Urothelium cell line (cell line): ENCODE measurements around the gene PLXNC1.

Experiments
- DNase-seq: peaks from one replicate; pipeline ENCODE4 v3.0.0; 2011; ENCODE audit warnings: low spot score, mixed read lengths
- FAIRE-seq: peaks from 2 replicates; lab custom pipeline; 2011; peaks lifted over from hg19 to GRCh38; lab: Jason Lieb, UNC

Gene PLXNC1

GRCh38 chr12:94262228-94263010, 114.0 kb downstream of the PLXNC1 start:
- DNase-seq (peak; percentile 74), FAIRE-seq (no peak)

GRCh38 chr12:94263011-94263811, 114.8 kb downstream of the PLXNC1 start:
- DNase-seq, result peak; percentile 12
- no peak for FAIRE-seq

GRCh38 chr12:94263905-94264561, 115.7 kb downstream of the PLXNC1 start:
- DNase-seq (no peak), FAIRE-seq (no peak)

- no peak for DNase-seq
- no peak for FAIRE-seq
Measured at GRCh38 chr12:94264736-94265485, 116.5 kb downstream of the PLXNC1 start.

GRCh38 chr12:94265539-94265938, 117.2 kb downstream of the PLXNC1 start:
- DNase-seq (no peak), FAIRE-seq (no peak)

- DNase-seq, result no peak
- no peak for FAIRE-seq
Measured at GRCh38 chr12:94265966-94266745, 117.8 kb downstream of the PLXNC1 start.

GRCh38 chr12:94266796-94267536, 118.6 kb downstream of the PLXNC1 start:
- DNase-seq (no peak), FAIRE-seq (no peak)

- DNase-seq (no peak), FAIRE-seq (no peak)
Measured at GRCh38 chr12:94267537-94267872, 119.1 kb downstream of the PLXNC1 start.

GRCh38 chr12:94267921-94268471, 119.6 kb downstream of the PLXNC1 start:
- no peak for FAIRE-seq

GRCh38 chr12:94269316-94269999, 121.1 kb downstream of the PLXNC1 start:
- DNase-seq, result no peak
- no peak for FAIRE-seq

More at GRCh38 chr12:94267921-94268471, 119.6 kb downstream of the PLXNC1 start:
- DNase-seq, result no peak

- DNase-seq, result no peak
- no peak for FAIRE-seq
Measured at GRCh38 chr12:94271351-94271750, 123.0 kb downstream of the PLXNC1 start.

GRCh38 chr12:94272280-94272679, 123.9 kb downstream of the PLXNC1 start:
- no peak for FAIRE-seq

GRCh38 chr12:94273272-94273671, 124.9 kb downstream of the PLXNC1 start:
- no peak for DNase-seq
- no peak for FAIRE-seq

More at GRCh38 chr12:94272280-94272679, 123.9 kb downstream of the PLXNC1 start:
- no peak for DNase-seq

GRCh38 chr12:94276725-94277124, 128.3 kb downstream of the PLXNC1 start:
- FAIRE-seq (no peak), DNase-seq (no peak)

- DNase-seq, result no peak
- no peak for FAIRE-seq
Measured at GRCh38 chr12:94277426-94278000, 129.1 kb downstream of the PLXNC1 start.

- FAIRE-seq (no peak), DNase-seq (no peak)
Measured at GRCh38 chr12:94280063-94280462, 131.7 kb downstream of the PLXNC1 start.

GRCh38 chr12:94282675-94283074, 134.3 kb downstream of the PLXNC1 start:
- no peak for DNase-seq
- FAIRE-seq, result no peak

GRCh38 chr12:94284046-94284445, 135.7 kb downstream of the PLXNC1 start:
- DNase-seq (no peak), FAIRE-seq (no peak)
